Measurements from ENCODE around the gene TCAF1. TPM values are rescaled to one million over a fixed set of nuclear protein-coding genes. Genes with fewer than 3 reads are reported as not detected.
"Not testable (repeated sequence)": the region's sequence is repeated elsewhere in the genome, so short reads cannot be mapped to it uniquely, and the experiment has no call there.

Gene TCAF1
- total and polyA plus RNA-seq, 8 donors, result 9.7 to 94.6 (median 23.6) TPM

DNA sequence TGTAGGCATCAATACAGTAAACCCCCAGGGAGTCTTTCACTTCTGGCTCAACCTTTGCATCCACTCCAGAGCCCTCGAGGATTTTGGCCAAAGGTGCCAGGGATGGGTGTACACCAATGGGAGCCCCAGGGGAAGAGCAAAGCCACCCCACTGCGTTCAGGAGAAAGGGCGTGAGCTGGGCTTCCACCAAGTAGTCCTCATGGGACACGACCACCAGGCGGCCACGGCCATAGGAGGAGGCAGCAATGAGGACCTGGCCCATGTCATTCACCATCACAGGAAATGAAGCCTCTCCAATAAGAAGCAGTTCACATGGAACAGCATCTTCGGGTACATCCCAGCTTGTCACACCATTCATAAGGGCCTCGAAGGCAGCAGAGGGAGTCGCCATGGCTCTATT is 25.8 kb downstream of the TCAF1 start:
- Histone ChIP-seq H3K4me3 (no peak overlapping the region), H3K27me3 (no peaks in the 10 kb centered on the region), H3K36me3 (peaks cover 0 to 22% (median 19%) of the 10 kb centered on the region in 4 donors), H3K4me1 (peaks cover 0 to 6% (median 2%) of the 10 kb centered on the region in 4 donors), H3K27ac (no peak overlapping the region), H3K9me3 (no peaks in the 10 kb centered on the region)
- intact Hi-C loops (cut with DNase I; ENCODE audit: low total_unique reads), result no loop called here
- DNase-seq, result no peak
- WGBS, 5 donors, result 94 to 98% (median 97%) methylated on average over 9 of the region's 9 CpGs
- TF ChIP-seq, protein P1, sequence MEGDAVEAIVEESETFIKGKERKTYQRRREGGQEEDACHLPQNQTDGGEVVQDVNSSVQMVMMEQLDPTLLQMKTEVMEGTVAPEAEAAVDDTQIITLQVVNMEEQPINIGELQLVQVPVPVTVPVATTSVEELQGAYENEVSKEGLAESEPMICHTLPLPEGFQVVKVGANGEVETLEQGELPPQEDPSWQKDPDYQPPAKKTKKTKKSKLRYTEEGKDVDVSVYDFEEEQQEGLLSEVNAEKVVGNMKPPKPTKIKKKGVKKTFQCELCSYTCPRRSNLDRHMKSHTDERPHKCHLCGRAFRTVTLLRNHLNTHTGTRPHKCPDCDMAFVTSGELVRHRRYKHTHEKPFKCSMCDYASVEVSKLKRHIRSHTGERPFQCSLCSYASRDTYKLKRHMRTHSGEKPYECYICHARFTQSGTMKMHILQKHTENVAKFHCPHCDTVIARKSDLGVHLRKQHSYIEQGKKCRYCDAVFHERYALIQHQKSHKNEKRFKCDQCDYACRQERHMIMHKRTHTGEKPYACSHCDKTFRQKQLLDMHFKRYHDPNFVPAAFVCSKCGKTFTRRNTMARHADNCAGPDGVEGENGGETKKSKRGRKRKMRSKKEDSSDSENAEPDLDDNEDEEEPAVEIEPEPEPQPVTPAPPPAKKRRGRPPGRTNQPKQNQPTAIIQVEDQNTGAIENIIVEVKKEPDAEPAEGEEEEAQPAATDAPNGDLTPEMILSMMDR (IDR thresholded peaks at IDR 0.05), result no peak
- TF ChIP-seq POLR2AphosphoS5 (IDR thresholded peaks at IDR 0.05) (no peak), POLR2A (IDR thresholded peaks at IDR 0.05) (no peak), EP300 (IDR thresholded peaks at IDR 0.05) (no peak)

DNA sequence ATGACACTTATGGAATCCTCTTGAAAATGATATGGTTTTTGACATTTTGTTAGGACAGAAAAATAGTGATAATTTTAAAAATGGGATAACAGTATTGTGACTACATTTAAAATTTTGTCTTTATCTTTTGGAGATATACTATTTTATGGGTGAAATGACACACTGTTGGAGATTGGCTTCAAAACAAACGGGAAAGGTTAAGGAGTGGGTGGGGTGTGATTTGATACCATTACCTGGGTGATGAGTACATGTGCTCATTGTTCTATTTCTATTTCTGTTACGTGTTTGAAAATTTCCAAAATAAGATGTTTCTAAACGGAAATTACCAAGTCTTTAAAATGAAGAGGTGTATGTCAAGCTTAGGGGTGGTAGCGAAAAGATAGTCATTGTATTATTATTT is 28.7 kb downstream of the TCAF1 start:
- WGBS, 5 donors, result 84 to 96% (median 93%) methylated on average over 3 of the region's 4 CpGs
- H3K27me3 ChIP-seq; DNase-seq; intact Hi-C loops (cut with DNase I; ENCODE audit: low total_unique reads); H3K4me3 ChIP-seq; H3K4me1 ChIP-seq; H3K27ac ChIP-seq; H3K9me3 ChIP-seq: not testable (repeated sequence)
- peaks cover 0 to 22% (median 19%) of the 10 kb centered on the region in 4 donors for H3K36me3 ChIP-seq

DNA sequence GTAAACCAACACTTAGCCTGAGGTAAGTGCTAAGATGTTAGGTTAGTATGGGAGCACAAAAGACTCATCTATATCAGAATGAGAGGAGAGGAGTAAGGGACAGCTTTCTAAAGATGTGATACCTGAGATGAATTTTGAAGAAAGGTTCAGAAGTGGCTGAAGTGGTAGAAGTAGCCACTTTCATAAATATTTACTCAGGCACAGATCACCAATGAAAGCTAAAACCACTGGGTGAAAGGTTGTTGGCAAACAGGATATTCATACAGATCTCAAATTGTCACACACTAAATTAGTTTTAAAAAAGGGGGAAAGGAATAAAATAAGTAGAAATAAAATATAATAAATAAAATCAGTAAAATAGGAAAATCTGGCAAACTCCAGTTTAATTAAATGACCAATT is 30.4 kb downstream of the TCAF1 start:
- intact Hi-C loops (cut with DNase I; ENCODE audit: low total_unique reads); H3K27ac ChIP-seq: not testable (repeated sequence)

DNA sequence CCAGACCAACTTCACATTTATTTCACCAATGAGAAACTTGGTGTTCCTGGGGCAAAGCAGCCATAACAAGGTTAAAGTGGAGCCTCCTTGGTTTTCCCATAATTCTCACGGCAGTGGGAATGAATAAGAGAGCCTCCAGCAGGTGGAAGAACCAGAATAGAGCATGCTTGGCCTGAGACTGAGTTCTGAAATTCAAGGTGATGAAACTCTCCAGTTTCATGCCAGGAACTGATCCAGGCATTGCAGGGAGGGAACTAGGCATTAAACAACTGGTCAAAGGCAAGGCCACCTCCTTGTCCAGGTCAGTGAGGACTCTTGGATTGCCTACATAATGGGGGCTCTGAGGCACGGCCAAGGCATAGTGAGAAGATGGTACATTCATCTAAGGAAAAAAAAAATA is 44.0 kb downstream of the TCAF1 start:
- DNase-seq; H3K36me3 ChIP-seq; H3K9me3 ChIP-seq; H3K27ac ChIP-seq; H3K4me1 ChIP-seq; intact Hi-C loops (cut with DNase I; ENCODE audit: low total_unique reads); H3K27me3 ChIP-seq; H3K4me3 ChIP-seq: not testable (repeated sequence)
- WGBS, 5 donors, result no CpG with 5 or more reads among the region's 2 CpGs

More for the DNA sequence above, 30.4 kb downstream of the TCAF1 start:
- not testable (repeated sequence) for H3K9me3 ChIP-seq, H3K4me3 ChIP-seq, H3K4me1 ChIP-seq, H3K27me3 ChIP-seq, DNase-seq
- peaks cover 0 to 20% (median 19%) of the 10 kb centered on the region in 4 donors for H3K36me3 ChIP-seq

DNA sequence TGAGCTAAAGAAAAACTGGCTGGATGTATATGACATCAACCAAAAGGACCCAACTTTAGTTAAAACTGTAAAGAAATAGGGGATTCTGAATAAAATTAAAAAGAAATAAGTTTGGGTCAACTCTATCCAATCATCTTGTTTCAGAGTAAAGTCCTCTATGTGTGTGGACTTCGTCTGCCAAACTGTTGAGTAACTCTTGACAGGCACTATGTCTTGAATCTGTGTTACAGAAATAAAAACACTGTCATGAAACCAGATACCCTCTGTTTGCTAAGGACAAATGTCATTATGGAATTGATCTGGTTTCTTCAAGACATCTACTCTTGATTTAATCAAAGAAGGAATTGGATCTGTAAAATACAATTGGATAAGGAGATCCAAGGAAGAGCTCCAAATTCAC is 46.5 kb downstream of the TCAF1 start:
- DNase-seq; H3K4me1 ChIP-seq; H3K36me3 ChIP-seq; H3K9me3 ChIP-seq; intact Hi-C loops (cut with DNase I; ENCODE audit: low total_unique reads); H3K27ac ChIP-seq; H3K4me3 ChIP-seq; H3K27me3 ChIP-seq: not testable (repeated sequence)
- no CpG with 5 or more reads among the region's 1 CpG for WGBS, 5 donors

DNA sequence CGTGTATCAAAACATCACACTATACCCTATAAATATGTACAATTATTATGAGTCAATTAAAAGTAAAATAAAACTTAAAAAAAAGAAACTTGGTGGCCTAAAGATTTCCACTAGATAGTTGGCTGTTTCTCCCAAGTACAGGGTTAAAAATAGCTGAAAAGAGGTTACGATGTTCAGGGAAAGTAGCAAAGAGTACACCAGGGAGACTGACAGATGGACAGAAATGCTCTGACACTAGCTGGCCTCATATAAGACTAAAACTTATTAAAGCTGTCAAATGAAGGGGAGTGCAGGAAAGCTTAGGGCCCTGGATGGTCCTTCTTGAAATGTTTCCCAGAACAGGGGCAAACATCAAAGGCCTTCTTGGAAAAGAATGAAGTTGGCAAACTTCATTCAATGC is 51.3 kb downstream of the TCAF1 start:
- no peak for TF ChIP-seq POLR2A (IDR thresholded peaks at IDR 0.05)
- no peak for TF ChIP-seq EP300 (IDR thresholded peaks at IDR 0.05)
- TF ChIP-seq, protein P1 (IDR thresholded peaks at IDR 0.05), result no peak
- TF ChIP-seq POLR2AphosphoS5 (IDR thresholded peaks at IDR 0.05), result no peak
- peaks cover 0 to 7% (median 0%) of the 10 kb centered on the region in 4 donors for H3K9me3 ChIP-seq
- 83 to 93% (median 88%) methylated on average over 2 of the region's 2 CpGs for WGBS, 5 donors
- DNase-seq, result no peak
- H3K27me3 ChIP-seq, result no peaks in the 10 kb centered on the region
- intact Hi-C loops (cut with DNase I; ENCODE audit: low total_unique reads), result no loop called here
- H3K27ac ChIP-seq, result no peak overlapping the region
- H3K4me3 ChIP-seq, result no peak overlapping the region
- H3K36me3 ChIP-seq, result peaks cover 0 to 8% (median 0%) of the 10 kb centered on the region in 4 donors
- no peaks in the 10 kb centered on the region for H3K4me1 ChIP-seq
